Thyroid gland (tissue), 4 donors: Measurements from ENCODE around the gene METRNL.

Experiments
- CTCF ChIP-seq, 6 experiments: fragments of 200-600 bp in 3 of 6; fragments of 450-650 bp in 3 of 6; sonication (generic) in 3 of 6; IDR thresholded peaks; one replicate each; pipeline ENCODE4 v1.5.1; 2016 to 2019; ENCODE audit warnings: antibody characterized with exemption in 6 of 6, mild to moderate bottlenecking in 2 of 6, inconsistent platforms in 1 of 6, moderate library complexity in 1 of 6
- POLR2A ChIP-seq, 2 donors: fragments of 450-650 bp; IDR thresholded peaks; one replicate each; pipeline ENCODE4 v1.6.1; 2017; ENCODE audit warnings: antibody characterized with exemption in 2 of 2, mild to moderate bottlenecking in 2 of 2, moderate library complexity in 1 of 2

GRCh38 chr17:83050651-83051395, 28.6 kb upstream of the METRNL start:
- no peak for TF ChIP-seq CTCF (IDR thresholded peaks at IDR 0.05)
- TF ChIP-seq POLR2A (IDR thresholded peaks at IDR 0.05): no peak
